Caco-2 (cell line): Measurements from ENCODE around the gene CLEC1B. TPM values are rescaled to one million over a fixed set of nuclear protein-coding genes. Genes with fewer than 3 reads are reported as not detected.

Experiments used
- BruUV-seq: library from RNA; stranded (reverse); fragments of 400-500 nt; replicated peaks from 2 replicates; lab custom pipeline; 2021; lab: Mats Ljungman, UMichigan
- CTCF ChIA-PET: fragments of 300-600 bp; sonication (Branson Sonifier 250); formaldehyde crosslinking; loops from one replicate; lab custom pipeline; 2022; ENCODE audit warnings: antibody characterized with exemption; lab: Charles Lee
- POLR2A ChIA-PET: fragments of 300-600 bp; sonication (Branson Sonifier 250); formaldehyde crosslinking; loops from one replicate; lab custom pipeline; 2022; ENCODE audit warnings: antibody characterized with exemption; lab: Charles Lee
- DNase-seq, 2 experiments: peaks; one replicate each; pipeline versions ENCODE4 v3.0.0 to v3.0.0-alpha.2; 2020 to 2022
- H3K27me3 ChIP-seq: replicated peaks from 2 replicates; pipeline ENCODE4 v1.6.0; 2011; ENCODE audit warnings: low read length; ENCODE audit not compliant: control insufficient read depth, insufficient read depth
- H3K36me3 ChIP-seq: 2 replicates; pipeline ENCODE4 v1.5.1; 2011; ENCODE audit warnings: low read length; ENCODE audit not compliant: control insufficient read depth, insufficient read depth
- H3K4me1 ChIP-seq: fragments of 250-450 bp; sonication (Bioruptor Pico); 2 replicates; pipeline ENCODE4 v1.5.1; 2020; ENCODE audit warnings: mild to moderate bottlenecking
- H3K4me3 ChIP-seq: 2 replicates; pipeline ENCODE4 v1.5.1; 2011; ENCODE audit warnings: low read depth, mild to moderate bottlenecking, control low read depth, low read length
- H3K9me3 ChIP-seq: fragments of 250-450 bp; sonication (Bioruptor Pico); 2 replicates; pipeline ENCODE4 v1.5.1; 2020; ENCODE audit warnings: mild to moderate bottlenecking, moderate library complexity
- H3K27ac Mint-ChIP-seq: one replicate; pipeline ENCODE4 v1.8.0; 2022; ENCODE audit warnings: mixed read lengths; ENCODE audit not compliant: unreplicated experiment
- H3K27me3 Mint-ChIP-seq: one replicate; pipeline ENCODE4 v1.8.0; 2022; ENCODE audit warnings: mixed read lengths; ENCODE audit not compliant: insufficient read depth, unreplicated experiment
- H3K36me3 Mint-ChIP-seq: one replicate; pipeline ENCODE4 v1.8.0; 2022; ENCODE audit warnings: mild to moderate bottlenecking, mixed read lengths; ENCODE audit not compliant: insufficient read depth, unreplicated experiment
- H3K4me1 Mint-ChIP-seq: one replicate; pipeline ENCODE4 v1.8.0; 2022; ENCODE audit warnings: low read depth, mixed read lengths; ENCODE audit not compliant: unreplicated experiment
- H3K4me3 Mint-ChIP-seq: one replicate; pipeline ENCODE4 v1.8.0; 2022; ENCODE audit warnings: mild to moderate bottlenecking, moderate library complexity, mixed read lengths; ENCODE audit not compliant: unreplicated experiment
- H3K9me3 Mint-ChIP-seq: one replicate; pipeline ENCODE4 v1.8.0; 2022; ENCODE audit warnings: mixed read lengths; ENCODE audit not compliant: unreplicated experiment
- CTCF ChIP-seq, 2 experiments: fragments of 200-600 bp in 1 of 2; IDR thresholded peaks; 1 replicate in 1 of 2; 2 replicates in 1 of 2; pipeline versions ENCODE4 v1.5.1 to v1.8.0; 2011 to 2022; ENCODE audit warnings: antibody characterized with exemption in 1 of 2, control low read depth in 1 of 2, inconsistent platforms in 1 of 2, low read depth in 1 of 2, low read length in 1 of 2, mild to moderate bottlenecking in 1 of 2, moderate library complexity in 1 of 2; ENCODE audit not compliant: insufficient read depth in 1 of 2, severe bottlenecking in 1 of 2, unreplicated experiment in 1 of 2
- intact Hi-C: fragments of 100-400 bp; cut with micrococcal nuclease; formaldehyde crosslinking; loops from one replicate; pipeline ENCODE4 v1.10.0; 2022; ENCODE audit not compliant: unreplicated experiment
- total RNA-seq: library from RNA; stranded (reverse); gene quantifications from 2 replicates; pipeline ENCODE4 v1.2.3, GENCODE V29; 2022

Gene CLEC1B
- total RNA-seq, 1 experiment from 2014 or later = not detected

GRCh38 chr12:10025236-10025635, 26.3 kb upstream of the CLEC1B start:
- no peak for DNase-seq
- Mint-ChIP-seq H3K36me3 (no peaks in the 10 kb centered on the region), H3K27ac (no peak overlapping the region), H3K4me3 (no peak overlapping the region), H3K4me1 (no peaks in the 10 kb centered on the region), H3K9me3 (no peaks in the 10 kb centered on the region), H3K27me3 (peaks cover 10% of the 10 kb centered on the region)
- BruUV-seq = no TSS peak
- ChIA-PET CTCF (interaction anchor here (1.3 kb wide), 1 partner anchor 15 kb away, joined by 3 read pairs; no protein-coding TSS in a partner anchor), POLR2A (no interaction called here)
- Histone ChIP-seq H3K27me3 (no peaks in the 10 kb centered on the region), H3K4me1 (no peaks in the 10 kb centered on the region), H3K36me3 (no peaks in the 10 kb centered on the region), H3K9me3 (no peaks in the 10 kb centered on the region), H3K4me3 (no peak overlapping the region)
- TF ChIP-seq CTCF (IDR thresholded peaks at IDR 0.05; ENCODE audit: insufficient read depth in 1 of 2, low read depth in 1 of 2, low read length in 1 of 2, severe bottlenecking in 1 of 2, unreplicated experiment in 1 of 2) = no peak
- intact Hi-C loops = no loop called here

GRCh38 chr12:10021342-10021741, 22.4 kb upstream of the CLEC1B start:
- no peak for DNase-seq
- Mint-ChIP-seq H3K4me3 (no peak overlapping the region), H3K27ac (no peak overlapping the region), H3K4me1 (no peaks in the 10 kb centered on the region), H3K9me3 (no peaks in the 10 kb centered on the region), H3K36me3 (no peaks in the 10 kb centered on the region), H3K27me3 (peaks cover 7% of the 10 kb centered on the region)
- Histone ChIP-seq H3K36me3 (no peaks in the 10 kb centered on the region), H3K4me1 (no peaks in the 10 kb centered on the region), H3K4me3 (no peak overlapping the region), H3K27me3 (no peaks in the 10 kb centered on the region), H3K9me3 (no peaks in the 10 kb centered on the region)
- POLR2A ChIA-PET = no interaction called here
- no peak for TF ChIP-seq CTCF (IDR thresholded peaks at IDR 0.05; ENCODE audit: insufficient read depth in 1 of 2, low read depth in 1 of 2, low read length in 1 of 2, severe bottlenecking in 1 of 2, unreplicated experiment in 1 of 2)
- BruUV-seq = no TSS peak
- CTCF ChIA-PET = no interaction called here
- intact Hi-C loops = no loop called here

- no TSS peak for BruUV-seq
- no peak overlapping the region for H3K27ac Mint-ChIP-seq
- POLR2A ChIA-PET = no interaction called here
These were observed 19.5 kb upstream of the CLEC1B start for GRCh38 chr12:10018386-10018785.

More at GRCh38 chr12:10018386-10018785, 19.5 kb upstream of the CLEC1B start:
- no peaks in the 10 kb centered on the region for H3K36me3 Mint-ChIP-seq
- TF ChIP-seq CTCF (IDR thresholded peaks at IDR 0.05; ENCODE audit: insufficient read depth in 1 of 2, low read depth in 1 of 2, low read length in 1 of 2, severe bottlenecking in 1 of 2, unreplicated experiment in 1 of 2) = no peak
- intact Hi-C loops = no loop called here
- CTCF ChIA-PET = no interaction called here
- no peaks in the 10 kb centered on the region for H3K27me3 ChIP-seq
- no peaks in the 10 kb centered on the region for H3K4me1 ChIP-seq
- no peak overlapping the region for H3K4me3 Mint-ChIP-seq
- H3K4me3 ChIP-seq = no peak overlapping the region
- H3K9me3 ChIP-seq = no peaks in the 10 kb centered on the region
- no peaks in the 10 kb centered on the region for H3K9me3 Mint-ChIP-seq
- no peaks in the 10 kb centered on the region for H3K4me1 Mint-ChIP-seq
- peaks cover 5% of the 10 kb centered on the region for H3K27me3 Mint-ChIP-seq
- no peak for DNase-seq
- no peaks in the 10 kb centered on the region for H3K36me3 ChIP-seq
